HG03565 (cell line): ENCODE data around the gene PDXP.
"Not testable (repeated sequence)": the region's sequence is repeated elsewhere in the genome, so short reads cannot be mapped to it uniquely, and the experiment has no call there.

Source experiments
- ATAC-seq: cut with Tn5 transposase; IDR thresholded peaks from one replicate; pipeline ENCODE4 v1.9.1; 2021; ENCODE audit warnings: mild to moderate bottlenecking, moderate library complexity; ENCODE audit not compliant: unreplicated experiment

Gene PDXP, protein sequence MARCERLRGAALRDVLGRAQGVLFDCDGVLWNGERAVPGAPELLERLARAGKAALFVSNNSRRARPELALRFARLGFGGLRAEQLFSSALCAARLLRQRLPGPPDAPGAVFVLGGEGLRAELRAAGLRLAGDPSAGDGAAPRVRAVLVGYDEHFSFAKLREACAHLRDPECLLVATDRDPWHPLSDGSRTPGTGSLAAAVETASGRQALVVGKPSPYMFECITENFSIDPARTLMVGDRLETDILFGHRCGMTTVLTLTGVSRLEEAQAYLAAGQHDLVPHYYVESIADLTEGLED

DNA sequence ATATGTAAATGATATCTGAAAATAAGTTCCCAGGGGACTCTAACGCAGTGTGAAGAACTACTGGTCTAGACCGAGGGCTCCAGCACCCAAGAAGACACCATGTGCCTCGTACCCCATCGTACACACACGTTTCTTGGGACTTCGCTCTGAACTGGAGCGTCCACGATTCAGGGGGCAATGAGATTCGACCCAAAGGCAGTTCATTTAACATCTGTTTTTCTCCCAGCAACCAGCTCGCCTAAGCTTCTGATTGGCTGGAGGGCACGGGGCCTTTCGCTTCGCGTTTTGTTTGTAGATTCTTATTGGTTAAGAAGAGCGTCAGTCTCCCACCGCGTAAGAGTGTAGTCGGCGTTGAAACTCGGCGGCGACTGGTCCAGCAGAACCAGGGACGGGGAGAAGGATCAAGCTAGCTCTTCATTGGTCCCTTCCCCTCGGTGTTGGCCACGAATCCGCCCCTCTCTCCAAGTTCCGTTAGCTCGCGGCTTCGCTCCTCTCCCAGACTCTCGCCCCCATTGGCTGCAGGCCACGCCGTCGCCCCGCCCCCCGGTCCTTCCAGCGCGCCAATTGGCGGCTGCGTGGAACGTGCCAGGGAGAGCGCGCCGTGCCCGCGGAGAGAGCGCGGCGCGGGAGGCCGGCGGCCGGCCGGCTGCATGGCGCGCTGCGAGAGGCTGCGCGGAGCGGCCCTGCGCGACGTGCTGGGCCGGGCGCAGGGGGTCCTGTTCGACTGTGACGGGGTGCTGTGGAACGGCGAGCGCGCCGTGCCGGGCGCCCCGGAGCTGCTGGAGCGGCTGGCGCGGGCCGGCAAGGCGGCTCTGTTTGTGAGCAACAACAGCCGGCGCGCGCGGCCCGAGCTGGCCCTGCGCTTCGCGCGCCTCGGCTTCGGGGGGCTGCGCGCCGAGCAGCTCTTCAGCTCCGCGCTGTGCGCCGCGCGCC is at the start of gene PDXP:
PDXP (plus strand) TSS at position 591 of the 933 bp plus-strand sequence; CDS start at position 651, 60 bp downstream.
- peak; percentile 70 for ATAC-seq

DNA sequence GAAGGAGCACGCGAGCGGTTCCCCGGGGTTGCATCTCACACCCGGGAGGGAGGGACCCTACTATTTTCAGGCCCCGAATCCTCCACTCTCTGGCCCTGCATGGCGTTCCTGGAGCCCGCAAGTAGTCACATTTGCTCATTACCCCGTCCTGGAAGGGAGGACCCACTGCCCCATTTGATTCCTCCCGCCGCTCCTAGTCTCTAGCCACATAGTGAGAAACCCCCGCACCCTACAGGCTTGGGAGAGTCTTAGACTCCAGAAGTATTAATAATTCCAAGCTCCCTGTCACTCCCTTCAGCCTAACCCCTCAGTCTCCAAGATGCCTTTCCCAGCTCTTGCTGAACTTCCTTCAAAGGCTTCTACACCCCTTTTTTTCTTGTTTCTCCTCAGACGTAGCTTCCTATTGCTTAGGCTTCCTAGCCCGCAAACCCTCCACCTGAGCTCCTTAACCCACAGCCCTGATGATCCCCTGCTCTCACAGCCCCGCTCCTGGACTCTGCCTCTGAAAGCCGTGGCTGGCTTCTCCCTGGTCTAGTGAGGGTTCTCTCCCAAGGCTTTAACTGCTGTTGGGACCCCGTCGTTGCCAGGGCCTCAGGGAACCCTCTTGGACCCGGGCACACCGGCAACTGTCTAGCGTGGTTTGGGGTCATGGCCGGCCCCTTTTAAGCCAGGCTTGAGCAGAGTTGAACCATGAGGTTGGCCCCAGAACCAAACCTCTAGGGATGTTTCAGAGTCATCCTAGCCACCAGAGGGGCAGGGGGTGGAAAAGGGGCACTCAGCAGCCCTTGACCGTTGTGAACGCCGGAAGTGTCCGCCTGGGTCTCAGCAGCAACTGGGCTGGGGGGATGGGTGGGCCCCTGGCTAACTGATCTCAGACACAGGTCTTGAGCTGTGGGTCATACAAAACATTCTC is 49.0 kb upstream of the PDXP start:
- no peak for ATAC-seq

GRCh38 chr22:37610153-37610475 is 48.4 kb upstream of the PDXP start:
- ATAC-seq: not testable (repeated sequence)

GRCh38 chr22:37610480-37611129 is 47.9 kb upstream of the PDXP start:
- ATAC-seq: no peak

- ATAC-seq: no peak
These were observed 47.3 kb upstream of the PDXP start for GRCh38 chr22:37611207-37611606.

DNA sequence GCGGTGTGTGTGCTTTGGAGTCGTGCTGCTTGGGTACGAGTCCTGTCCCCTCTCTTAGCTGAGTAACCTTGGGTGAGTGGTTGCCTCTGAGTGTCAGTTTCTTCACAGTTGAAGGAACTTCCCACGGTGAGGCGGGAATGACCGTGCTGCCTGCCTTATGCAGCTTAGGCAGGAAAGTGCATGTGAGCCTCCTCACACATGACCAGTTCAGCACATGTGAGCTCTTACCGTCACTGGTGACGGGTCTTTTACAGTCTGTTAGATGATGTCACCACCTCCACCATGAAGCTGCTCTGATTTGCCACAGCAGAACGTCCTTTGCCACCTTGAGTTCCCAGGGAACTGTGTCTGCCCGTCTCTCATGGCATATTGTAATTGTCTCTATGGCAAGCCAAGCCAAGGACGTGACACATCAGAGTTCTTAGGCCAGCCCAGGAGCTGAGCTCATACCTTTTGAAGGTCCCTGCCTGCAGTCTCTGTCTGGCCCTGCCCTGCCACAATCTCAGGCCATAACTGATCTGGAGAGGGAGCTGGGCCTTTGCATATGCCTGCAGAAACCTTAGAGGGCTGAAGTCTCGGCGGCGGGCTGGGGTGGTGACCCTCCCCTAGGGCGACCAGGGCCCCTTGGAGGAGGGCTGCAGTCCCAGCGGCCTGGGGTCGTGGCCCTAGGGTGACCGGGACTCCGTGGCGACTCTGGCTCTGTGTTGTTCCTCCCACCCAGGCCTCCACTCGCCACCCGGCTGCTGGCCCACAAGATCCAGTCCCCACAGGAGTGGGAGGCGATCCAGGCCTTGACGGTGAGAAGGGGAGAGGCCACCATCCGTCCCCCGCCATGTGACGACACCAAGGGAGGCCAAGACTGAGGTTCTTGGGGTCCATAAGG is 42.1 kb upstream of the PDXP start:
- ATAC-seq: no peak

- ATAC-seq: no peak
These were observed 41.1 kb upstream of the PDXP start for GRCh38 chr22:37617431-37617830.

DNA sequence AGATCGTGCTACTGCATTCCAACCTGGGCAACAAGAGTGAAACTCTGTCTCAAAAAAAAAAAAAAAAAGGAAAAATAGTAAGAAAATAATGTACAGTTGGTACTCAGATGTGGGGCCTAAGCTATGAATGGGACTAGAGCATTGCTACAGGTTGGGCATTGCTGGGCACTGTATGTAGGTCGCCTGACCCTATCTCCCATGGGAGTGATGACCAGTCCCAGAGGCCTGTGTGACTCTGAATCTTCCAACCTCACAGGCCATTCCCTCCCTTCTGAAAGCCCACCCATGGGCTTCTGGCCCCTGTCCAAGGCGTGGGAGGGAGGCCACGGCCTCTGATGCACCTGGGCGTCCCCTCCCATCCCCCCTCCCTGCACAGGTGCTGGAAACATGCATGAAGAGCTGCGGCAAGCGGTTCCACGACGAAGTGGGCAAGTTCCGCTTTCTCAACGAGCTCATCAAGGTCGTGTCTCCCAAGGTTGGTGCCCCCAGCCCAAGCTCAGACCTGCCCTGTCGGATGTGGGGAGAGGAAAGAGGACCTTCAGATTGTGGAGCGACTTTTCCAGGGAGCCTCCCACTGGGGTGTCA is 40.4 kb upstream of the PDXP start:
- no peak for ATAC-seq

DNA sequence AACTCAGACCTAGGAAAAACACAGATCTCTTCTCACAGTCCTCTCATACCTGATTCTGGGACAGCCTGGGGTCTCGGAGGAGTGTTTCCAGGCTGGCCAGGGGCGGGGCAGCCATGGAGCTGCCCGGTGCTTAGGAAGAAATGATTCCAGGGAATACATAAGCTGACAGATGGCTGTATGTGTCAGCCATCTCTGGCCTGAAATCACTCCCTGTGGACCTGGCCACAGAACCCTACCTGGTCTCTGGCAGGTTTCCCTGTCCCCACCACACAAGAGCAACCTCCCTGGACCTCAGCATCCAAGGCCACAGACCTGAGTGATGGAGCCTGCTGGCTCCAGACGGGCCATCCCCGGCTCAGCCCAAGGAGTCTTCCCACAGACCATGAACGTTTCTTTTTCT is 39.8 kb upstream of the PDXP start:
- no peak for ATAC-seq

- ATAC-seq: no peak
These were observed 38.5 kb upstream of the PDXP start for GRCh38 chr22:37619991-37620390.

DNA sequence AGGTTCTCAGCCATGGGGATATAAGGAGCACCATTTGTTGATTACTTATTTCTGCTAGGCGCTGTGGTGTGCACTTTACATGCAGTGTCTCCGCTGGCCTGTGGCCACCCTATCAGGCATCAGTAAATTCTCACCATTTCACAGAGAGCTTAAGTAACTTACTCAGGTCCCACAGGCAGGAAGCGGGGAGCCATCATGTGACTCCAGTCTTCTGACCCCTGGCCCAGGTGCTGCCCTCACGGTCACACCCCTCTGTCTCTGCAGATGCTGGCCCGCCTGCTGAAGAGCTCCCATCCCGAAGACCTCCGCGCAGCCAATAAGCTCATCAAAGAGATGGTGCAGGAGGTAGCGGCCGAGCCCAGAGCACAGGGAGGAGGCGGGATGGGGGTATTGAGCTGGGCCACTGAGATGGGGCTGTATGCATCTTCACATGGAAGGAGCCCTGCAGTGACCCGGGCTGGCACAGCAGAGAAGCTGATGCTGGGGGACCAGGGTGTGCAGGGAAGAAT is 37.1 kb upstream of the PDXP start:
- no peak for ATAC-seq

DNA sequence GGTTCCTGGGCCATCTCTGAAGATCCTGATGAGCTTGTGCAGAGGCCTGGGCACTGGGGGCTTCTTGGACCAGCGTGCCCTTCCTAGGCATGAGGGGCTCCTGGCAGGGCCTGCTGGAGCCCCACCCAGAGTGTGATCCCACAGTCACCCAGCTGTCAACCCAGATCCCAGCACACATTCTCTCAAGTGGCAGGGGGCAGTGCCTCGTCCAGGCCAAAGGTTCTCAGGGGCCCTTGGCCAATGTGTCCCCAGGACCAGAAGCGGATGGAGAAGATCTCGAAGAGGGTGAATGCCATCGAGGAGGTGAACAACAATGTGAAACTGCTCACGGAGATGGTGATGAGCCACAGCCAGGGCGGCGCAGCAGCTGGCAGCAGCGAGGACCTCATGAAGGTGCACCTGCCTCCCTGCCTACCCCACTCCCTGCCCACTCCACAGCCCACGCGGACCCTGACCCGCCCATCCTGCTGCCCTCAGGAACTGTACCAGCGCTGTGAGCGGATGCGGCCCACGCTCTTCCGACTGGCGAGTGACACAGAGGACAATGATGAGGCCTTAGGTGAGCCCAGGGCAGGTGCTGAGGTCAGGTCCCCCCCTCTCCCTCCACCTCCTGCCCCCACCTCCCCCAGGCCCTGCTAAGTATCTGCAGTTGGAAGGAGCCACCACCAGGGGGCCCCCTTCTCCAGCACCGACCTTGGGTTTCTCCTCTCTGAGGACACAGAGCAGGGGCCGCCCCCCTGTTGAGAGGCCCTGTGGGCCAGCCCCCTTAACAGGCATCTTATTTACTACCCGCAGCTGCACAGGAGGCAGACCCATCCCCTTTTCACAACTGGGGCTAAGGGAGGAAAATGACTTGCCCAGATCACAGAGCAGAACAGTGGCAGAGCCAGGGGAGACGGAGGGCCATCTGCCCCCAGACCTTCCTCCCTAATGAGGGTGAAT is 35.2 kb upstream of the PDXP start:
- ATAC-seq: no peak

DNA sequence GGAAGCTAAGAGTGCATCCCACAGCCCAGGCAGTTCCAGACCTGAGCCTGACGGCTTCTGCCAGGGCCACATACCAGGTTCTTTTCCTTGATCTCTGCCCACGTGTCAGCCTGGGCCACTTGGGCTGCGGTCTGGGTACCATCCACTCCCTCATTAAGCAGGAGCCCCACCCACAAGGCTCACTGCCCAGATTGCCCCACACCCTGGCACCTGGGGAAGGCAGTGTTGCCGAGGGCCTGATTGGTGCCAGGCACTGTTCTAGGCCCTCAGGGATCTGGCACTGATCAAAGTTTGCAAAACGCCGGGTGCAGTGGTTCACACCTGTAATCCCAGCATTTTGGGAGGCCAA is 34.5 kb upstream of the PDXP start:
- ATAC-seq: no peak

GRCh38 chr22:37624876-37625275 is 33.6 kb upstream of the PDXP start:
- ATAC-seq: no peak

DNA sequence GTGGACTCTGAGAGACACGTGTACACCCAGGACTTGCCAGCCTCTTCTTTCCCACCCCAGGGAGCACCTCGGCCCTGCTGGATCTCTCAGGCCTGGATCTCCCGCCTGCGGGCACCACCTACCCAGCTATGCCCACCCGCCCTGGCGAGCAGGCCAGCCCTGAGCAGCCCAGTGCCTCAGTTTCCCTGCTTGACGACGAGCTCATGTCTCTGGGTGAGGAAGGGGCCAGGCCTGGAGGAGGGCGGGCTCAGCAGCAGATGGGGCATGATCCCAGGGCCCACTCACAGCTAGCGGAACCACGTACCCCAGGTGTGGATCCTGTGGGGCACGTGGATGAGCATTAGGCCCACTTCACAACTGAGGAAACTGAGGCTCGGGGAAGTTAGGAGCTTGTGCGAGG is 32.8 kb upstream of the PDXP start:
- ATAC-seq: no peak

DNA sequence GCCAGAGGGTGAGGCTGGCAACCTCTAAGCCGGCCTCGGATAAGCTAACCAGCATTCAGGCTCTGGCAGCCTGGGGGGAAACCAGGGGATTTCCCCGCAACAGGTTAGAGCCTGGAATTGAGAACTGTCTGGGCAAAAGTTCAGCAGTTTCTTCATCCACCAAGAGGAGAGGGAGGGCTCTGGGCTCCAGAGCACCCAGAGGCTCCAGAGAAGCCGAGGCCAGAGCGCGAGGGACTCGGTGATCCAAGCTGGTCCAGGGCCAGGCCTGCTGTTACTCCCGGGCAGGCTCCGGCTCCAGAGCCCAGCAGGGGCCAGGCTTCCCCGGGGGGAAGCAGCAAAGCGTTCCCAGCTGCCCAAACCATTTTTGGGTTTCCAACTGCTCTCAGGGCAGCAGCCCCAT is 32.4 kb upstream of the PDXP start:
- no peak for ATAC-seq

- ATAC-seq: no peak
These were observed 31.9 kb upstream of the PDXP start for GRCh38 chr22:37626556-37627075.

- ATAC-seq: no peak
These were observed 31.4 kb upstream of the PDXP start for GRCh38 chr22:37627121-37627520.
